GM23338 (cell line): ENCODE results near the gene WFS1. TPM values are rescaled to one million over a fixed set of nuclear protein-coding genes. Genes with fewer than 3 reads are reported as not detected.

Source experiments
- ATAC-seq: fragments of 200-7000 bp; cut with Tn5 transposase; 3 replicates; pipeline ENCODE4 v1.9.1; 2020
- DNase-seq: peaks from one replicate; pipeline ENCODE4 v3.0.0-alpha.2; 2015; ENCODE audit warnings: low spot score
- H2AFZ ChIP-seq: fragments of 200-600 bp; sonication (generic); 2 replicates; pipeline ENCODE4 v1.8.0; 2016; ENCODE audit warnings: antibody characterized with exemption, mild to moderate bottlenecking, moderate library complexity
- H3F3A ChIP-seq: fragments of 200-600 bp; sonication (generic); replicated peaks from 2 replicates; pipeline ENCODE4 v1.8.0; 2017; ENCODE audit warnings: antibody characterized with exemption, mixed run types, low read depth
- H3K27ac ChIP-seq: fragments of 200-600 bp; sonication (generic); 2 replicates; pipeline ENCODE4 v1.6.1; 2016; ENCODE audit warnings: low read depth
- H3K27me3 ChIP-seq: fragments of 200-600 bp; sonication (generic); 2 replicates; pipeline ENCODE4 v1.8.0; 2016; ENCODE audit warnings: mild to moderate bottlenecking, mixed run types, moderate library complexity; ENCODE audit not compliant: insufficient read depth
- H3K36me3 ChIP-seq: fragments of 200-600 bp; sonication (generic); 2 replicates; pipeline ENCODE4 v1.8.0; 2016; ENCODE audit warnings: mild to moderate bottlenecking; ENCODE audit not compliant: insufficient read depth
- H3K4me1 ChIP-seq: fragments of 200-600 bp; sonication (generic); 2 replicates; pipeline ENCODE4 v1.8.0; 2016; ENCODE audit warnings: mild to moderate bottlenecking, moderate library complexity; ENCODE audit not compliant: insufficient read depth
- H3K4me2 ChIP-seq: fragments of 200-600 bp; sonication (generic); 2 replicates; pipeline ENCODE4 v1.7.1; 2017; ENCODE audit warnings: mixed run types
- H3K4me3 ChIP-seq: fragments of 200-600 bp; sonication (generic); 2 replicates; pipeline ENCODE4 v1.6.1; 2016; ENCODE audit warnings: mixed run types
- H3K79me2 ChIP-seq: fragments of 200-600 bp; sonication (generic); replicated peaks from 2 replicates; pipeline ENCODE4 v1.8.0; 2017; ENCODE audit warnings: mild to moderate bottlenecking; ENCODE audit not compliant: insufficient read depth
- H3K9me2 ChIP-seq: fragments of 200-600 bp; sonication (generic); 2 replicates; pipeline ENCODE4 v1.8.0; 2017; ENCODE audit not compliant: insufficient read depth
- H4K20me1 ChIP-seq: fragments of 200-600 bp; sonication (generic); replicated peaks from 2 replicates; pipeline ENCODE4 v1.8.0; 2017; ENCODE audit warnings: mild to moderate bottlenecking; ENCODE audit not compliant: insufficient read depth
- H3K27ac Mint-ChIP-seq: 2 replicates; pipeline ENCODE4 v1.8.0; 2020; ENCODE audit warnings: inconsistent platforms, mild to moderate bottlenecking, moderate library complexity, mixed read lengths
- H3K27me3 Mint-ChIP-seq: 3 replicates; pipeline ENCODE4 v1.8.0; 2022; ENCODE audit warnings: low read depth, mild to moderate bottlenecking, moderate library complexity, mixed read lengths, inconsistent platforms; ENCODE audit not compliant: insufficient read depth, poor library complexity
- H3K36me3 Mint-ChIP-seq: 3 replicates; pipeline ENCODE4 v1.8.0; 2021; ENCODE audit warnings: low read depth, mild to moderate bottlenecking, inconsistent platforms, moderate library complexity, mixed read lengths
- H3K4me1 Mint-ChIP-seq: 3 replicates; pipeline ENCODE4 v1.8.0; 2020; ENCODE audit warnings: mild to moderate bottlenecking, inconsistent platforms, mixed read lengths
- H3K4me3 Mint-ChIP-seq: 3 replicates; pipeline ENCODE4 v1.8.0; 2021; ENCODE audit warnings: moderate library complexity, mild to moderate bottlenecking, inconsistent platforms, mixed read lengths
- H3K9me3 Mint-ChIP-seq: 3 replicates; pipeline ENCODE4 v1.8.0; 2020; ENCODE audit warnings: moderate library complexity, mild to moderate bottlenecking, inconsistent platforms, mixed read lengths
- CREB1 ChIP-seq: fragments of 250-450 bp; sonication (Bioruptor Pico); IDR thresholded peaks from 2 replicates; pipeline ENCODE4 v1.5.0; 2020; ENCODE audit warnings: low read depth, mild to moderate bottlenecking, moderate library complexity
- ETS1 ChIP-seq: IDR thresholded peaks from 2 replicates; pipeline ENCODE4 v1.6.1; 2016; ENCODE audit warnings: antibody characterized with exemption
- EZH2 ChIP-seq: fragments of 200-600 bp; sonication (generic); IDR thresholded peaks from one replicate; pipeline ENCODE4 v1.8.0; 2017; ENCODE audit warnings: antibody characterized with exemption, mild to moderate bottlenecking, low read depth; ENCODE audit not compliant: unreplicated experiment
- EZH2phosphoT487 ChIP-seq: fragments of 200-600 bp; sonication (generic); IDR thresholded peaks from one replicate; pipeline ENCODE4 v1.8.1; 2018; ENCODE audit warnings: antibody characterized with exemption; ENCODE audit not compliant: unreplicated experiment
- JUNB ChIP-seq: IDR thresholded peaks from one replicate; pipeline ENCODE4 v1.6.1; 2016; ENCODE audit warnings: antibody characterized with exemption; ENCODE audit not compliant: unreplicated experiment
- NANOG ChIP-seq: IDR thresholded peaks from 2 replicates; pipeline ENCODE4 v1.6.1; 2016; ENCODE audit warnings: antibody characterized with exemption, borderline replicate concordance
- POLR2AphosphoS5 ChIP-seq: IDR thresholded peaks from 2 replicates; pipeline ENCODE4 v1.6.1; 2016; ENCODE audit warnings: antibody characterized with exemption, low read depth
- STAT1 ChIP-seq: IDR thresholded peaks from one replicate; pipeline ENCODE4 v1.6.1; 2016; ENCODE audit warnings: antibody characterized with exemption; ENCODE audit not compliant: unreplicated experiment
- ZNF114 ChIP-seq: fragments of 250-450 bp; sonication (Bioruptor Pico); IDR thresholded peaks from 2 replicates; pipeline ENCODE4 v1.5.0; 2020; ENCODE audit warnings: mild to moderate bottlenecking, moderate library complexity
- ZNF331 ChIP-seq: fragments of 250-450 bp; sonication (Bioruptor Pico); IDR thresholded peaks from 2 replicates; pipeline ENCODE4 v1.5.0; 2020; ENCODE audit warnings: low read depth, mild to moderate bottlenecking, moderate library complexity
- polyA plus RNA-seq: library from polyadenylated mRNA; unstranded; fragments of >200 nt; fragmentation: Nextera tagmentation; extraction: Ambion mirVana; gene quantifications from 2 replicates; pipeline ENCODE4 v1.2.1, GENCODE V29; 2016
- total RNA-seq: library from RNA; depleted of rRNA; stranded (reverse); fragments of >200 nt; shearing (Covaris generic); gene quantifications from 2 replicates; pipeline ENCODE4 v1.2.3, GENCODE V29; 2014
- TF ChIP-seq, protein P1 (sequence below): IDR thresholded peaks from one replicate; pipeline ENCODE4 v1.6.1; 2018; ENCODE audit warnings: antibody characterized with exemption; ENCODE audit not compliant: unreplicated experiment
- TF ChIP-seq, protein P2 (sequence below), 2 experiments: fragments of 200-600 bp in 1 of 2; sonication (generic) in 1 of 2; conservative IDR thresholded peaks; 2 replicates each; pipeline versions ENCODE4 v1.5.1 to v1.6.1; 2016 to 2017; ENCODE audit warnings: antibody characterized with exemption in 2 of 2, low read depth in 2 of 2, mild to moderate bottlenecking in 2 of 2, moderate library complexity in 1 of 2
- TF ChIP-seq, protein P3 (sequence below): fragments of 250-450 bp; sonication (Bioruptor Pico); IDR thresholded peaks from 2 replicates; pipeline ENCODE4 v1.5.0; 2020; ENCODE audit warnings: mild to moderate bottlenecking, moderate library complexity

WFS1 gene
- total and polyA plus RNA-seq, 2 experiments from 2014 or later, result 24.7 to 45.4 TPM

DNA sequence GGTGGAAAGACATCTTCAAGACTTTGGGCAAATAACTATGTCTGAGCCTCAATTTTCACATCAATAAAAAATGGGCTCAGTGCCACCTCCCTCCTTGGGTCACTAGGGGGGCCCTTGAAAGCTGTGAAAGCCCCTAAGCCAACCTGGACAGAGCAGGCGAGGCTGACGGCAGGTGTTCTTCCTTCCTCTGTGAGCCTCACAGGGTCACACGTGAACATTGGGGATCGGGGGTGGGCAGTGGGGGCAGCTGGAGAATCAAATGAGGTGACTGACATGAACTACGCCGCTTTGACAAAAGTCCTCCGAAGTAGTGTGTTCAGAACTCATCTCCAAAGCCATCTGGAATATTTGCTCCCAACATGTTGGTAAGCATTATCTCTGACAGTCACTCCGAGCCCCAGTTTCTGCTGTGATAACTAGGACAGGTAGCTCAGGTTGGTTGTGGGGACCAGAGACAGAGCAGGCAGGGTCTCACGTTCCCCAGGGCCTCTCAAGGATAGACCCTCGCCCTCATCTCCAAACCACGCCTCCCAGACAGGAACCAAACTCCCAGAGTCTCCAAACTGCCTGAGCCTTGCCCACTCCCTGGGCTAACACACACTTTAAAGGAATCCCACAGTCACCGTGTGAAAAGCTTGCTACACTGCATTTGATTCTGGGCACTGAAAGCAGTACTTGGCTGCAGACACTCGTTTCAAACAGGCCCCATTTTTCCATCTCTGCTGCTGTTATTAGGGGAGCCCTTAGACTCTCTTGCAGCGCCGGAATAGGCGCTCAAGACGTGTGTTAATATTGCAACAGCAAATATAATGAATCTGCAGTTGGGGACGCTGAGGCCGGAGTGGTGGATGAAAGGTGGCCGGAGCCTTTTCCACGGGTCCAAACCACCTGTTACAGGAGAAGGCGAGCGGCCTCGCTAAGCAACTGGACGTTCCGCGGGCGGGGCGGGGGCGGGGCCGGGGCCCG is 717 bp upstream of the WFS1 start:
- H3K4me2 ChIP-seq, result peak overlapping the region; percentile 97
- H3K27ac ChIP-seq, result no peak overlapping the region
- no peaks in the 10 kb centered on the region for H3K9me2 ChIP-seq
- no peaks in the 10 kb centered on the region for H3F3A ChIP-seq
- DNase-seq, result peak; percentile 24
- Mint-ChIP-seq H3K9me3 (peaks cover 2% of the 10 kb centered on the region; the same call in 1 of the 3 replicates), H3K4me1 (peaks cover 38% of the 10 kb centered on the region), H3K27ac (no peak overlapping the region), H3K4me3 (peak overlapping the region; percentile 78), H3K27me3 (peaks cover 8% of the 10 kb centered on the region), H3K36me3 (no peaks in the 10 kb centered on the region)
- H3K27me3 ChIP-seq, result no peaks in the 10 kb centered on the region
- TF ChIP-seq JUNB, result no peak
- TF ChIP-seq NANOG, result no peak
- TF ChIP-seq, protein P1, sequence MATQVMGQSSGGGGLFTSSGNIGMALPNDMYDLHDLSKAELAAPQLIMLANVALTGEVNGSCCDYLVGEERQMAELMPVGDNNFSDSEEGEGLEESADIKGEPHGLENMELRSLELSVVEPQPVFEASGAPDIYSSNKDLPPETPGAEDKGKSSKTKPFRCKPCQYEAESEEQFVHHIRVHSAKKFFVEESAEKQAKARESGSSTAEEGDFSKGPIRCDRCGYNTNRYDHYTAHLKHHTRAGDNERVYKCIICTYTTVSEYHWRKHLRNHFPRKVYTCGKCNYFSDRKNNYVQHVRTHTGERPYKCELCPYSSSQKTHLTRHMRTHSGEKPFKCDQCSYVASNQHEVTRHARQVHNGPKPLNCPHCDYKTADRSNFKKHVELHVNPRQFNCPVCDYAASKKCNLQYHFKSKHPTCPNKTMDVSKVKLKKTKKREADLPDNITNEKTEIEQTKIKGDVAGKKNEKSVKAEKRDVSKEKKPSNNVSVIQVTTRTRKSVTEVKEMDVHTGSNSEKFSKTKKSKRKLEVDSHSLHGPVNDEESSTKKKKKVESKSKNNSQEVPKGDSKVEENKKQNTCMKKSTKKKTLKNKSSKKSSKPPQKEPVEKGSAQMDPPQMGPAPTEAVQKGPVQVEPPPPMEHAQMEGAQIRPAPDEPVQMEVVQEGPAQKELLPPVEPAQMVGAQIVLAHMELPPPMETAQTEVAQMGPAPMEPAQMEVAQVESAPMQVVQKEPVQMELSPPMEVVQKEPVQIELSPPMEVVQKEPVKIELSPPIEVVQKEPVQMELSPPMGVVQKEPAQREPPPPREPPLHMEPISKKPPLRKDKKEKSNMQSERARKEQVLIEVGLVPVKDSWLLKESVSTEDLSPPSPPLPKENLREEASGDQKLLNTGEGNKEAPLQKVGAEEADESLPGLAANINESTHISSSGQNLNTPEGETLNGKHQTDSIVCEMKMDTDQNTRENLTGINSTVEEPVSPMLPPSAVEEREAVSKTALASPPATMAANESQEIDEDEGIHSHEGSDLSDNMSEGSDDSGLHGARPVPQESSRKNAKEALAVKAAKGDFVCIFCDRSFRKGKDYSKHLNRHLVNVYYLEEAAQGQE, result no peak
- TF ChIP-seq CREB1, result no peak
- TF ChIP-seq, protein P2, sequence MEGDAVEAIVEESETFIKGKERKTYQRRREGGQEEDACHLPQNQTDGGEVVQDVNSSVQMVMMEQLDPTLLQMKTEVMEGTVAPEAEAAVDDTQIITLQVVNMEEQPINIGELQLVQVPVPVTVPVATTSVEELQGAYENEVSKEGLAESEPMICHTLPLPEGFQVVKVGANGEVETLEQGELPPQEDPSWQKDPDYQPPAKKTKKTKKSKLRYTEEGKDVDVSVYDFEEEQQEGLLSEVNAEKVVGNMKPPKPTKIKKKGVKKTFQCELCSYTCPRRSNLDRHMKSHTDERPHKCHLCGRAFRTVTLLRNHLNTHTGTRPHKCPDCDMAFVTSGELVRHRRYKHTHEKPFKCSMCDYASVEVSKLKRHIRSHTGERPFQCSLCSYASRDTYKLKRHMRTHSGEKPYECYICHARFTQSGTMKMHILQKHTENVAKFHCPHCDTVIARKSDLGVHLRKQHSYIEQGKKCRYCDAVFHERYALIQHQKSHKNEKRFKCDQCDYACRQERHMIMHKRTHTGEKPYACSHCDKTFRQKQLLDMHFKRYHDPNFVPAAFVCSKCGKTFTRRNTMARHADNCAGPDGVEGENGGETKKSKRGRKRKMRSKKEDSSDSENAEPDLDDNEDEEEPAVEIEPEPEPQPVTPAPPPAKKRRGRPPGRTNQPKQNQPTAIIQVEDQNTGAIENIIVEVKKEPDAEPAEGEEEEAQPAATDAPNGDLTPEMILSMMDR (conservative IDR thresholded peaks at IDR 0.05; ENCODE audit: low read depth in 2 of 2), result no peak
- no peak for TF ChIP-seq POLR2AphosphoS5
- TF ChIP-seq, protein P3, sequence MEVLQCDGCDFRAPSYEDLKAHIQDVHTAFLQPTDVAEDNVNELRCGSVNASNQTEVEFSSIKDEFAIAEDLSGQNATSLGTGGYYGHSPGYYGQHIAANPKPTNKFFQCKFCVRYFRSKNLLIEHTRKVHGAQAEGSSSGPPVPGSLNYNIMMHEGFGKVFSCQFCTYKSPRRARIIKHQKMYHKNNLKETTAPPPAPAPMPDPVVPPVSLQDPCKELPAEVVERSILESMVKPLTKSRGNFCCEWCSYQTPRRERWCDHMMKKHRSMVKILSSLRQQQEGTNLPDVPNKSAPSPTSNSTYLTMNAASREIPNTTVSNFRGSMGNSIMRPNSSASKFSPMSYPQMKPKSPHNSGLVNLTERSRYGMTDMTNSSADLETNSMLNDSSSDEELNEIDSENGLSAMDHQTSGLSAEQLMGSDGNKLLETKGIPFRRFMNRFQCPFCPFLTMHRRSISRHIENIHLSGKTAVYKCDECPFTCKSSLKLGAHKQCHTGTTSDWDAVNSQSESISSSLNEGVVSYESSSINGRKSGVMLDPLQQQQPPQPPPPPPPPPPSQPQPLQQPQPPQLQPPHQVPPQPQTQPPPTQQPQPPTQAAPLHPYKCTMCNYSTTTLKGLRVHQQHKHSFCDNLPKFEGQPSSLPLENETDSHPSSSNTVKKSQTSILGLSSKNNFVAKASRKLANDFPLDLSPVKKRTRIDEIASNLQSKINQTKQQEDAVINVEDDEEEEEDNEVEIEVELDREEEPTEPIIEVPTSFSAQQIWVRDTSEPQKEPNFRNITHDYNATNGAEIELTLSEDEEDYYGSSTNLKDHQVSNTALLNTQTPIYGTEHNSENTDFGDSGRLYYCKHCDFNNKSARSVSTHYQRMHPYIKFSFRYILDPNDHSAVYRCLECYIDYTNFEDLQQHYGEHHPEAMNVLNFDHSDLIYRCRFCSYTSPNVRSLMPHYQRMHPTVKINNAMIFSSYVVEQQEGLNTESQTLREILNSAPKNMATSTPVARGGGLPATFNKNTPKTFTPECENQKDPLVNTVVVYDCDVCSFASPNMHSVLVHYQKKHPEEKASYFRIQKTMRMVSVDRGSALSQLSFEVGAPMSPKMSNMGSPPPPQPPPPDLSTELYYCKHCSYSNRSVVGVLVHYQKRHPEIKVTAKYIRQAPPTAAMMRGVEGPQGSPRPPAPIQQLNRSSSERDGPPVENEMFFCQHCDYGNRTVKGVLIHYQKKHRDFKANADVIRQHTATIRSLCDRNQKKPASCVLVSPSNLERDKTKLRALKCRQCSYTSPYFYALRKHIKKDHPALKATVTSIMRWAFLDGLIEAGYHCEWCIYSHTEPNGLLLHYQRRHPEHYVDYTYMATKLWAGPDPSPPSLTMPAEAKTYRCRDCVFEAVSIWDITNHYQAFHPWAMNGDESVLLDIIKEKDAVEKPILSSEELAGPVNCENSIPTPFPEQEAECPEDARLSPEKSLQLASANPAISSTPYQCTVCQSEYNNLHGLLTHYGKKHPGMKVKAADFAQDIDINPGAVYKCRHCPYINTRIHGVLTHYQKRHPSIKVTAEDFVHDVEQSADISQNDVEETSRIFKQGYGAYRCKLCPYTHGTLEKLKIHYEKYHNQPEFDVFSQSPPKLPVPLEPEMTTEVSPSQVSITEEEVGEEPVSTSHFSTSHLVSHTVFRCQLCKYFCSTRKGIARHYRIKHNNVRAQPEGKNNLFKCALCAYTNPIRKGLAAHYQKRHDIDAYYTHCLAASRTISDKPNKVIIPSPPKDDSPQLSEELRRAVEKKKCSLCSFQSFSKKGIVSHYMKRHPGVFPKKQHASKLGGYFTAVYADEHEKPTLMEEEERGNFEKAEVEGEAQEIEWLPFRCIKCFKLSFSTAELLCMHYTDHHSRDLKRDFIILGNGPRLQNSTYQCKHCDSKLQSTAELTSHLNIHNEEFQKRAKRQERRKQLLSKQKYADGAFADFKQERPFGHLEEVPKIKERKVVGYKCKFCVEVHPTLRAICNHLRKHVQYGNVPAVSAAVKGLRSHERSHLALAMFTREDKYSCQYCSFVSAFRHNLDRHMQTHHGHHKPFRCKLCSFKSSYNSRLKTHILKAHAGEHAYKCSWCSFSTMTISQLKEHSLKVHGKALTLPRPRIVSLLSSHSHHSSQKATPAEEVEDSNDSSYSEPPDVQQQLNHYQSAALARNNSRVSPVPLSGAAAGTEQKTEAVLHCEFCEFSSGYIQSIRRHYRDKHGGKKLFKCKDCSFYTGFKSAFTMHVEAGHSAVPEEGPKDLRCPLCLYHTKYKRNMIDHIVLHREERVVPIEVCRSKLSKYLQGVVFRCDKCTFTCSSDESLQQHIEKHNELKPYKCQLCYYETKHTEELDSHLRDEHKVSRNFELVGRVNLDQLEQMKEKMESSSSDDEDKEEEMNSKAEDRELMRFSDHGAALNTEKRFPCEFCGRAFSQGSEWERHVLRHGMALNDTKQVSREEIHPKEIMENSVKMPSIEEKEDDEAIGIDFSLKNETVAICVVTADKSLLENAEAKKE (CRISPR knock-in tag), result no peak
- no peak for TF ChIP-seq EZH2
- TF ChIP-seq ETS1, result no peak
- TF ChIP-seq STAT1, result no peak
- TF ChIP-seq ZNF114, result no peak
- TF ChIP-seq EZH2phosphoT487, result no peak
- TF ChIP-seq ZNF331, result no peak
- H3K79me2 ChIP-seq, result peaks cover 21% of the 10 kb centered on the region; the same call in 1 of the 2 replicates
- H4K20me1 ChIP-seq, result peaks cover 3% of the 10 kb centered on the region; the same call in 1 of the 2 replicates
- H3K36me3 ChIP-seq, result no peaks in the 10 kb centered on the region
- peak overlapping the region; percentile 73 for H3K4me3 ChIP-seq
- peak overlapping the region; percentile 99 for H2AFZ ChIP-seq
- H3K4me1 ChIP-seq, result peaks cover 10% of the 10 kb centered on the region
- ATAC-seq, result peak; percentile 4
